H1 (cell line): Measurements from ENCODE around the gene FKBP10. TPM values are rescaled to one million over a fixed set of nuclear protein-coding genes. Genes with fewer than 3 reads are reported as not detected.

Source experiments
- CTCF ChIA-PET: fragments of 300-600 bp; sonication (Branson Sonifier 250); formaldehyde crosslinking; loops from one replicate; lab custom pipeline; 2021; ENCODE audit not compliant: partially characterized antibody; lab: Charles Lee
- POLR2A ChIA-PET: fragments of 300-600 bp; sonication (Branson Sonifier 250); formaldehyde crosslinking; loops from one replicate; lab custom pipeline; 2021; ENCODE audit warnings: inconsistent platforms; ENCODE audit not compliant: partially characterized antibody; lab: Charles Lee
- DNase-seq, 2 experiments: peaks; one replicate each; pipeline versions ENCODE4 v3.0.0 to v3.0.0-alpha.2; 2010 to 2022; ENCODE audit warnings: low spot score in 2 of 2, low read depth in 1 of 2, mixed read lengths in 1 of 2
- FAIRE-seq: peaks from 2 replicates; lab custom pipeline; 2011; peaks lifted over from hg19 to GRCh38; lab: Jason Lieb, UNC
- H2AFZ ChIP-seq: 2 replicates; pipeline ENCODE4 v1.8.1; 2012; ENCODE audit warnings: low read length, inconsistent platforms
- H2AK5ac ChIP-seq: 2 replicates; pipeline ENCODE4 v1.6.1; 2013; ENCODE audit warnings: low read depth, low read length
- H2BK120ac ChIP-seq: replicated peaks from 2 replicates; pipeline ENCODE3; 2013; ENCODE audit warnings: low read depth, low read length, inconsistent platforms
- H2BK12ac ChIP-seq: 2 replicates; pipeline ENCODE4 v1.6.1; 2013; ENCODE audit warnings: low read depth, low read length
- H2BK15ac ChIP-seq: 2 replicates; pipeline ENCODE4 v1.6.1; 2013; ENCODE audit warnings: low read length
- H2BK20ac ChIP-seq: 2 replicates; pipeline ENCODE4 v1.6.1; 2013; ENCODE audit warnings: low read length
- H2BK5ac ChIP-seq: 2 replicates; pipeline ENCODE4 v1.6.1; 2013; ENCODE audit warnings: low read depth, low read length
- H3K14ac ChIP-seq: 2 replicates; pipeline ENCODE4 v1.6.1; 2013; ENCODE audit warnings: inconsistent platforms; ENCODE audit not compliant: insufficient read length
- H3K18ac ChIP-seq: 2 replicates; pipeline ENCODE4 v1.6.1; 2013; ENCODE audit warnings: low read length; ENCODE audit errors: extremely low read depth
- H3K23ac ChIP-seq: 2 replicates; pipeline ENCODE4 v1.6.1; 2013; ENCODE audit warnings: inconsistent platforms; ENCODE audit not compliant: insufficient read length
- H3K23me2 ChIP-seq: 2 replicates; pipeline ENCODE4 v1.6.1; 2013; ENCODE audit warnings: low read depth, low read length
- H3K27ac ChIP-seq: 2 replicates; pipeline ENCODE4 v1.6.1; 2011; ENCODE audit warnings: low read depth, low read length, inconsistent platforms
- H3K27me3 ChIP-seq, 4 experiments: replicated peaks in 1 of 4; 1 replicate in 1 of 4; 2 replicates in 3 of 4; pipeline versions ENCODE4 v1.6.1 to v1.8.1; 2011 to 2013; ENCODE audit warnings: low read length in 3 of 4, mild to moderate bottlenecking in 3 of 4, inconsistent platforms in 2 of 4, mixed read lengths in 2 of 4, moderate library complexity in 1 of 4; ENCODE audit not compliant: control insufficient read depth in 3 of 4, insufficient read depth in 3 of 4; ENCODE audit errors: extremely low read depth in 1 of 4
- H3K36me3 ChIP-seq, 4 experiments: 2 replicates each; pipeline versions ENCODE4 v1.6.1 to v1.8.1; 2011 to 2013; ENCODE audit warnings: mild to moderate bottlenecking in 4 of 4, low read length in 3 of 4, moderate library complexity in 2 of 4, control low read depth in 1 of 4, inconsistent platforms in 1 of 4; ENCODE audit not compliant: insufficient read depth in 4 of 4, control insufficient read depth in 2 of 4
- H3K4ac ChIP-seq: replicated peaks from 2 replicates; pipeline ENCODE3; 2013; ENCODE audit warnings: low read length, low read depth, mixed read lengths, inconsistent platforms; ENCODE audit not compliant: insufficient read length
- H3K4me1 ChIP-seq, 4 experiments: replicated peaks in 1 of 4; 1 replicate in 1 of 4; 2 replicates in 3 of 4; pipeline versions ENCODE4 v1.6.1 to v1.8.1; 2011 to 2013; ENCODE audit warnings: low read length in 3 of 4, inconsistent platforms in 2 of 4, mixed read lengths in 1 of 4; ENCODE audit not compliant: insufficient read depth in 4 of 4, control insufficient read depth in 3 of 4
- H3K4me2 ChIP-seq, 2 experiments: 2 replicates each; pipeline versions ENCODE4 v1.6.1 to v1.8.1; 2011 to 2013; ENCODE audit warnings: low read depth in 2 of 2, low read length in 2 of 2, control low read depth in 1 of 2, inconsistent platforms in 1 of 2, mild to moderate bottlenecking in 1 of 2; ENCODE audit not compliant: insufficient read depth in 1 of 2
- H3K4me3 ChIP-seq, 4 experiments: fragments of 200-600, 300-600 bp in 1 of 4; sonication (generic), shearing (Covaris generic), sonication (Bioruptor Twin) in 1 of 4; 2 replicates each; pipeline versions ENCODE4 v1.5.1 to v1.8.1; 2011 to 2016; ENCODE audit warnings: low read length in 4 of 4, low read depth in 3 of 4, control low read depth in 2 of 4, inconsistent platforms in 2 of 4, mild to moderate bottlenecking in 2 of 4, mixed read lengths in 1 of 4, moderate library complexity in 1 of 4; ENCODE audit not compliant: insufficient read depth in 2 of 4; ENCODE audit errors: extremely low read depth in 1 of 4
- H3K56ac ChIP-seq: replicated peaks from 2 replicates; pipeline ENCODE3; 2013; ENCODE audit warnings: low read depth, mild to moderate bottlenecking, mixed read lengths, low read length, inconsistent platforms; ENCODE audit not compliant: insufficient read length
- H3K79me1 ChIP-seq: 2 replicates; pipeline ENCODE4 v1.6.1; 2013; ENCODE audit warnings: low read depth, low read length, control low read depth
- H3K79me2 ChIP-seq, 2 experiments: 2 replicates each; pipeline versions ENCODE4 v1.6.1 to v1.8.1; 2012 to 2013; ENCODE audit warnings: low read length in 2 of 2, mild to moderate bottlenecking in 2 of 2, inconsistent platforms in 1 of 2; ENCODE audit not compliant: insufficient read depth in 2 of 2, control insufficient read depth in 1 of 2
- H3K9ac ChIP-seq, 4 experiments: replicated peaks in 1 of 4; 1 replicate in 1 of 4; 2 replicates in 3 of 4; pipeline versions ENCODE4 v1.6.1 to v1.8.1; 2011 to 2013; ENCODE audit warnings: low read depth in 3 of 4, low read length in 3 of 4, control low read depth in 2 of 4, mild to moderate bottlenecking in 2 of 4, moderate library complexity in 2 of 4, inconsistent platforms in 1 of 4; ENCODE audit errors: extremely low read depth in 1 of 4
- H3K9me3 ChIP-seq, 2 experiments: 2 replicates each; pipeline versions ENCODE4 v1.6.1 to v1.8.1; 2012 to 2013; ENCODE audit warnings: mild to moderate bottlenecking in 2 of 2, moderate library complexity in 2 of 2, control low read depth in 1 of 2, inconsistent platforms in 1 of 2, low read depth in 1 of 2, low read length in 1 of 2, mixed read lengths in 1 of 2; ENCODE audit not compliant: insufficient read depth in 2 of 2
- H4K20me1 ChIP-seq, 2 experiments: replicated peaks in 1 of 2; 2 replicates each; pipeline versions ENCODE3 to v1.8.1; 2011 to 2013; ENCODE audit warnings: inconsistent platforms in 2 of 2, low read length in 2 of 2, mild to moderate bottlenecking in 1 of 2; ENCODE audit not compliant: insufficient read depth in 2 of 2, control insufficient read depth in 1 of 2
- H4K5ac ChIP-seq: 2 replicates; pipeline ENCODE4 v1.6.1; 2013; ENCODE audit warnings: low read length, low read depth, mixed read lengths, inconsistent platforms; ENCODE audit not compliant: insufficient read length
- H4K8ac ChIP-seq: 2 replicates; pipeline ENCODE4 v1.8.0; 2013; ENCODE audit warnings: mild to moderate bottlenecking, moderate library complexity, low read length, inconsistent platforms; ENCODE audit not compliant: insufficient read depth; ENCODE audit errors: extremely low read depth
- H4K91ac ChIP-seq: replicated peaks from 2 replicates; pipeline ENCODE3; 2013; ENCODE audit warnings: low read length, mixed read lengths, inconsistent platforms; ENCODE audit not compliant: insufficient read length
- CTBP2 ChIP-seq: IDR thresholded peaks from 2 replicates; pipeline ENCODE4 v1.7.0; 2011; ENCODE audit warnings: borderline replicate concordance, mild to moderate bottlenecking, moderate library complexity, mixed read lengths, low read length; ENCODE audit not compliant: insufficient read depth, insufficient read length
- FOSL1 ChIP-seq: IDR thresholded peaks from 2 replicates; pipeline ENCODE4 v1.6.1; 2011; ENCODE audit warnings: mild to moderate bottlenecking, low read depth, low read length, moderate library complexity; ENCODE audit not compliant: insufficient read depth
- HDAC2 ChIP-seq, 2 experiments: fragments of 300-600 bp in 1 of 2; sonication (generic) in 1 of 2; IDR thresholded peaks; 2 replicates each; pipeline ENCODE4 v1.6.1; 2011 to 2012; ENCODE audit warnings: low read depth in 2 of 2, low read length in 2 of 2, mild to moderate bottlenecking in 2 of 2, moderate library complexity in 2 of 2, borderline replicate concordance in 1 of 2, inconsistent platforms in 1 of 2
- HDAC6 ChIP-seq: IDR thresholded peaks from one replicate; pipeline ENCODE4 v1.7.1; 2012; ENCODE audit warnings: low read depth, mild to moderate bottlenecking, inconsistent platforms, low read length, moderate library complexity
- KDM4A ChIP-seq: IDR thresholded peaks from one replicate; pipeline ENCODE4 v1.7.1; 2012; ENCODE audit warnings: low read depth, mild to moderate bottlenecking, moderate library complexity, low read length, inconsistent platforms; ENCODE audit not compliant: severe bottlenecking
- NANOG ChIP-seq: IDR thresholded peaks from 2 replicates; pipeline ENCODE4 v1.6.1; 2011; ENCODE audit warnings: low read length, low read depth, mild to moderate bottlenecking, inconsistent platforms; ENCODE audit not compliant: insufficient read depth, poor library complexity, severe bottlenecking
- RBBP5 ChIP-seq: IDR thresholded peaks from 2 replicates; pipeline ENCODE4 v1.7.1; 2012; ENCODE audit warnings: low read depth, mild to moderate bottlenecking, inconsistent platforms, low read length, moderate library complexity, borderline replicate concordance
- SAP30 ChIP-seq: fragments of 300-600 bp; sonication (generic); IDR thresholded peaks from 2 replicates; pipeline ENCODE4 v1.7.1; 2012; ENCODE audit warnings: low read length, moderate library complexity, mild to moderate bottlenecking, inconsistent platforms; ENCODE audit not compliant: insufficient read depth, insufficient replicate concordance
- TAF1 ChIP-seq: IDR thresholded peaks from 2 replicates; pipeline ENCODE4 v1.6.1; 2011; ENCODE audit warnings: mild to moderate bottlenecking, low read depth, low read length
- TAF7 ChIP-seq: optimal IDR thresholded peaks from 2 replicates; pipeline ENCODE3; 2011; ENCODE audit warnings: low read depth, mild to moderate bottlenecking, inconsistent platforms, low read length, moderate library complexity, borderline replicate concordance
- WGBS, 2 experiments: shearing (Covaris generic) in 1 of 2; methylation state at CpG; one replicate each; pipeline versions ENCODE4 v1.1.6 to v1.1.7; 2013 to 2015; ENCODE audit warnings: low lambda C conversion rate in 2 of 2, mixed read lengths in 2 of 2, inconsistent platforms in 1 of 2, low coverage in 1 of 2, missing lambda C conversion rate in 1 of 2; ENCODE audit not compliant: insufficient replicate concordance in 2 of 2, insufficient coverage in 1 of 2, insufficient read length in 1 of 2; ENCODE audit errors: extremely low coverage in 1 of 2, missing lambda C conversion rate in 1 of 2; 5-methylcytosine and 5-hydroxymethylcytosine counted together
- polyA plus RNA-seq, 7 experiments: library from polyadenylated mRNA; depleted of rRNA in 3 of 7; stranded (reverse) in 5 of 7; unstranded in 2 of 7; fragments of >200 nt in 5 of 7; fragments of 200-250 nt in 2 of 7; gene quantifications; 1 replicate in 5 of 7; 2 replicates in 1 of 7; 4 replicates in 1 of 7; pipeline versions ENCODE4 v1.2.1 to v1.2.3, GENCODE V29; 2011 to 2013; ENCODE audit warnings: missing spikeins in 2 of 7, mixed read lengths in 2 of 7
- total RNA-seq: library from RNA; stranded (reverse); fragmentation: NEBNext Ultra II Directional; extraction: Animal tissue kit (Norgen Biotek cat#: 25700); gene quantifications from 2 replicates; pipeline ENCODE4 v1.2.1, GENCODE V29; 2021

The FKBP10 gene
- total and polyA plus RNA-seq, 2 of the 8 experiments (the other 6 are each of a cell fraction or from before 2014, with no cell fraction given) = 173 to 283 TPM

GRCh38 chr17:41813152-41813680 lies 412 bp downstream of the FKBP10 start:
- POLR2A ChIA-PET = interaction anchor here (1.0 to 4.2 kb wide), 15 partner anchors 9 to 123 kb away, joined by 4 to 40 read pairs (median 8); partner anchors contain the start of genes ACLY, HAP1 and JUP
- H4K20me1 ChIP-seq = peaks cover 0 to 14% of the 10 kb centered on the region in 2 experiments
- H3K4me1 ChIP-seq = peaks cover 0 to 26% (median 8%) of the 10 kb centered on the region in 4 experiments; a peak in 6 of 7 replicates
- TF ChIP-seq SAP30 (peak; percentile 14), NANOG (no peak), FOSL1 (no peak), HDAC2 (IDR thresholded peaks at IDR 0.05; ENCODE audit: borderline replicate concordance in 1 of 2, low read depth in 2 of 2, low read length in 2 of 2) (no peak), RBBP5 (0 out of 2 replicates have a peak, but pooled peaks have one; percentile 62), CTBP2 (no peak), KDM4A (no peak), HDAC6 (no peak), TAF1 (no peak), TAF7 (no peak)

More at GRCh38 chr17:41813152-41813680, 412 bp downstream of the FKBP10 start:
- no peak overlapping the region for H3K23ac ChIP-seq
- peaks cover 0 to 35% of the 10 kb centered on the region in 2 experiments; a peak in 2 of 4 replicates for H3K79me2 ChIP-seq
- H4K91ac ChIP-seq = peak overlapping the region; percentile 83
- DNase-seq (no peak), FAIRE-seq (no peak)
- H3K4me2 ChIP-seq = peak overlapping the region; percentile 94 to 95
- H3K79me1 ChIP-seq = peaks cover 16% of the 10 kb centered on the region
- no peak overlapping the region; the same call in 1 of the 2 replicates for H2BK15ac ChIP-seq
- H2AK5ac ChIP-seq = 0 out of 2 replicates have a peak overlapping the region, but pooled peaks have one; percentile 47
- peak overlapping the region; percentile 70 to 94 (median 81) for H3K4me3 ChIP-seq
- peaks cover 21% of the 10 kb centered on the region for H3K23me2 ChIP-seq
- peak overlapping the region; percentile 32 for H4K5ac ChIP-seq
- H2BK5ac ChIP-seq = peak overlapping the region; percentile 91; the same call in 1 of the 2 replicates
- peak overlapping the region; percentile 41 to 66 (median 50) for H3K9ac ChIP-seq
- H3K36me3 ChIP-seq = peaks cover 0 to 4% (median 3%) of the 10 kb centered on the region in 4 experiments; a peak in 3 of 8 replicates
- H2AFZ ChIP-seq = peak overlapping the region; percentile 6; the same call in 1 of the 2 replicates
- H3K56ac ChIP-seq = peak overlapping the region; percentile 2
- peaks cover 0 to 4% of the 10 kb centered on the region in 2 experiments; a peak in 1 of 4 replicates for H3K9me3 ChIP-seq
- peaks cover 0 to 6% (median 3%) of the 10 kb centered on the region in 4 experiments; a peak in 4 of 7 replicates for H3K27me3 ChIP-seq
- 0 out of 2 replicates have a peak overlapping the region, but pooled peaks have one; percentile 80 for H2BK12ac ChIP-seq
- peak overlapping the region; percentile 37 for H3K14ac ChIP-seq
- WGBS, 2 experiments = 4% methylated on average over 12 of the region's 12 CpGs; no CpG with 5 or more reads in 1 of the 2 experiments
- H3K4ac ChIP-seq = peak overlapping the region; percentile 70
- H2BK20ac ChIP-seq = no peak overlapping the region
- H3K18ac ChIP-seq = peak overlapping the region; percentile 36
- no peak overlapping the region for H2BK120ac ChIP-seq
- no peak overlapping the region; the same call in 1 of the 2 replicates for H4K8ac ChIP-seq
- CTCF ChIA-PET = interaction anchor here (0.7 to 4.8 kb wide), 9 partner anchors 8 to 150 kb away, joined by 3 to 46 read pairs (median 8); partner anchors contain the start of gene JUP
- H3K27ac ChIP-seq = no peak overlapping the region
